GM18868 (cell line): ENCODE results near the gene EOLA2.
"Not testable (repeated sequence)": the region's sequence is repeated elsewhere in the genome, so short reads cannot be mapped to it uniquely, and the experiment has no call there.

ENCODE experiments used
- ATAC-seq: cut with Tn5 transposase; IDR thresholded peaks from one replicate; pipeline ENCODE4 v1.9.1; 2021; ENCODE audit warnings: mild to moderate bottlenecking, moderate library complexity; ENCODE audit not compliant: unreplicated experiment

EOLA2 gene

DNA sequence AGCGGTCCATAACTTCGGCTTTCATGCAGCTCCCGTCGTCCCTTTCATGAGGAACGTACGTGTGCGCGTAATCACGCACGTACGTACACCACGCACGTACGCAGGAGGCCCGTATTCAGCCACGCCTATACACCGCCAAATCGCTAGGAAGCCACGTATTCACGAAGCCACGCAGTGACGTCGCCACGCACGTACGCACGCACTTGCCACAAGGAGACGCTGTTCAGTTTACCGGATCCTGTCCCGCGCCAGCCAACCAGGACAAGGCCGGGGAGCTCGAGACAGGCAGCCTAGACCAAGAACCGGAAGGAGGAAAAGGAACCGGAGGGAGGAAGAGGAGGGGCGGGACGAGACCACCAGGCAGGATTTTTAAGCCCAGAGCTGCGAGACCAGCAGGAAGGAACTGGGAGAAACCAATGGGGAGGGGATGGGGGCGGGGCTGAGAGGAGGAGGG is at the start of gene EOLA2:
Gene EOLA2, minus strand, starts transcription at position 65 of the 454 bp plus-strand sequence. CDS start 4,617 bp downstream, outside the sequence.
- peak; percentile 73 for ATAC-seq

DNA sequence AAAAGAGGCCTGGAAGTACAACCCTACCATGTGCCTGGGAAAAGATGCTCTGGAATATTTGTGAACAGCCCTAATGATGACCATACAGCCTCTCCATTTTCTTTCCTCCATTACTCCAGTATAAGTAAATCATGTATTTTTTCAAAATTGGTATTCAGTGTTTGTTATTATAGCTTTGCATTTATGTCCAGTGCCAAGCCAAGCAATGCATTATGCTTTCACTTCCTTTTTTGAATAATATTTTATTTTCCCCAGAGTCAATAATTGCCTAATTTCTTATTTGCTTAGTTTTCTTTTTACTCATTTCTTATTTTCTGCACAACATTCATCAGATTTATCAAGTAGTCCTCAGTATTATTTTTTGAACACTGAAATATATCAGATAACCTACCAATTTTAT is 49.3 kb upstream of the EOLA2 start:
- peak; percentile 60 for ATAC-seq

DNA sequence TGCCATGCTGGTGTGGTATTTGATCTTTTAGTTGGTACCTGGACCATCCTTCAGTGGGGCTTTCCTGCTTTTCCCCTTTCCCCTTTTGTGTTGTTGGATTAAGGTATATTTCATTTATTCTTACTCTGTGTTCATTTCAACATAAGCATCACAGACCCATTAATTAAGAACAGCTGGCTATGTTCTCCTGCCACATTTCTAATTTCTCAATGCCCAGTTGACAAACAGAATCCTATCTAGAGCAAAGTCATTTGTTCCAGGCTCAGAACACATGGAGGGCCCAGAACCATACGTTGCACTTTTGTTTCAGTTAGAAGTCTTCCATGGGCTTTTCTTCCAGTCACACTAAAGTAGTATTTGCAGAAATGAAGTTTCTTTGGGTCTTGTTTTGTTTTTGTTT is 46.1 kb upstream of the EOLA2 start:
- no peak for ATAC-seq

DNA sequence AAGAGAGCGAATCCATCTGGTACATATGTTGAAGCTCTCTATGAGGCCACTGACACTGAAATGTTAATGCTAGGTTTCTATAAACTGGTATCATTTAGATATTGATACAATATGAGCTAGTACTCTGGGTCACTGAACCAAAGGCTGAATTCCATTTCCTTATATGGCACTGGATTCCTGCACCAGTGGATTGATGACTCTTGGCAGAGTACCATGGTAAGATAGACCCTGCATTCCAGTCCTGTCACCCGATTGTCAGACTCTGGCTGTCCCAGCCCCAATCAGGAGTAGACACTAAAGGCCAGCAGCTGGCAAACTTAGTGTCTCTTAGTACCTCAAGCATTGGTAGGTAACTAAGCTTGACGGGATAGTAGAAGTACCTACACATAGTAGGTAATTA is 44.0 kb upstream of the EOLA2 start:
- no peak for ATAC-seq

DNA sequence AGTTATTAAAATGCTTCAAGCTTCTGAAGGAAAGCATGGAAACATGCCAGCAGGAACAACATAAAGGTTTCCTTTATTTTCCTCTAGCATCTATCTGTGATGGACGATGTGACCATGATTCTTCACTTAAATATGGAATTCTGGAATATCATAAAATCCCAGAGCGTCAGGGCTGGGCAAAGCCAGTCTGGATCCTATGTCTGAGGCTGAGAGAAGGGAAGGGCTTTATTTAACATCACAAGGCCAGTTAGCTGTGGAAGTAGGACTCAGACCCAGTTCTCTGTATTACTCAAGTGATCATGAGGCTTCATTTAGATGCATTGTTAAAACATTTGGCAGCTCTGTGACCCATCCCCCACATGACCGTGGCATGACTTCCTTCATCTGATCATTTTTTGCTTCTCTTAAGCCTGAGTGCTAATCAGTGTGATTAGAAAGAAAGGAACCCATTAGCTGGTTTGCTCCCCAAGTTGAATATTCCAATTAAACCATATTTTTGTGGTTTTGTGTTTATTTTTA is 40.9 kb upstream of the EOLA2 start:
- ATAC-seq = no peak

DNA sequence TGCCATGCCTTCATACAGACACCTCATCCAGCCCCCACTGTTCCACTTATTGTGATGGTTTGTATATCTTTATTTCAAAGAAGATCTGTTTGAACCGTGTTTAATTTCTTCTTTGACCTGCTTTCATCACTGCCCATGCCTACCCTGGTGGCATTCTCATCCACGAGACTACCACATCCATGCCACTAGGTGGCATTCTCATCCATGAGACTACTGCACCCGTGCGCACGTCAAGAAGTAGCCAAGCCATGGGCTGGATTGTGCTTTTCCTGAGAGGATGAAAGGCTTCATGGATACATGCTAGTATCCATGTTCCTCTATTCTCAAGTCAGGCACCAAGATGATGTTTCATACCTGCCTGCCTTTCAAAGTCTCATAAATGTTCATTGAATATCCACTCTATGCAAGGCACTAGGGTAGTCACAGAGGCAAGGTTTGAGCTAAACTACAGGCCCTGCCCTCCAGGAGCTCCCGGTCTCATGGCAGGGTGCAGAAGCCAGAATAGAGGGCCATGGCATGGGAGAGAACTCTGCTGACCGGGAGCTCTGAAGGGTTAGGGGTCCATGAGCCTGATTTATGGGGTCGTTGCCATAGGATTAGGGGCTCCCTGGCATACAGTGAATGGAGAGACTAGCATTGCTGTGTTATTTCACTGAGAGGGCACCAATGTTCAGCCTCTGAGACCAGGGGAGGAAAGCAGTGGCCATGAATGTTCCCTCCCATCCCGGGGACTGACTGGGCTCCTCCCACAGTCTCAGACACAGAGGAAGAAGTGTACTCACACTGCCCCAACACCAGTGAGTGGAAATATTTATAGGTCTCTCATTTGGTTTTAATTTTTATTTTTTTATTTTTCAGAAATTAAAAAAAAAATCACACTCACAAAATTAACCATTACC is 24.8 kb upstream of the EOLA2 start:
- ATAC-seq = peak; percentile 67

DNA sequence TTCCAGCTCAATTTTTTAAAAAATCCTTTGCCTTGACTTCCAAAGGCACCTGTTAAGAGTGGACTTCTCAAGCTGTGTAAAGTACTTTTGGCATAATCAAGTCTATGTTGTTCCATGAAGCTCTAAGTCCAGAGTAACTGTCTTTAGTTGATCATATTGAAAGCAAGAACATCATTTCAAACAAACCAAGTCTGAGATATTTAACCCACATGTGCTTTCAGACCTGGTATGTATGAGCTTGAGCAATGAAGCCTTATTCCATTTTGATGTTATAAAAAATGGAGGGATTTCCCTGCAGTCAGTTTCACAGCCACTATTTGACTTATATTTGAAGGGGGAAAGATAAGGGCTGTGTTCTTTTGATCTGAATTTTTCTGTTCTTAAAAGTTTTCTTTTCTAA is 23.7 kb upstream of the EOLA2 start:
- no peak for ATAC-seq

DNA sequence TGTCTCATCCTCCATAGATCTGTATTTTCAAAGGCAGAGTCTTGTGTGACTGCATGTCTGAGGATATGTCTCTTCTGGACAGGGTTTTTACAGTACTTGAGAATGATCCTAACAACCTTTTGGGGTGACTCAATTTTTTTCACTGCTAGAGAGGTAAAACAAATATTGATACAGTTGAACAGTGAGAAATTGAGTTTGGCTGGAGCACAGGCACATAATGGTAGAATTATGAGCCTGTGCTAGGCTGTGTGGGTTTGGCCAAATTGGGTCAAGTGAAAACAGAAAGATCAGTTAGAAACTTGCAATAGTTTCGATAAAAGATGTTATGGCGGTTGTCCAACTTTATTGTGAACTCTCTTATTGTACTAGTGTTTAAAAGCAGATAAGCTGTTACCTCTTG is 23.3 kb upstream of the EOLA2 start:
- ATAC-seq = no peak

DNA sequence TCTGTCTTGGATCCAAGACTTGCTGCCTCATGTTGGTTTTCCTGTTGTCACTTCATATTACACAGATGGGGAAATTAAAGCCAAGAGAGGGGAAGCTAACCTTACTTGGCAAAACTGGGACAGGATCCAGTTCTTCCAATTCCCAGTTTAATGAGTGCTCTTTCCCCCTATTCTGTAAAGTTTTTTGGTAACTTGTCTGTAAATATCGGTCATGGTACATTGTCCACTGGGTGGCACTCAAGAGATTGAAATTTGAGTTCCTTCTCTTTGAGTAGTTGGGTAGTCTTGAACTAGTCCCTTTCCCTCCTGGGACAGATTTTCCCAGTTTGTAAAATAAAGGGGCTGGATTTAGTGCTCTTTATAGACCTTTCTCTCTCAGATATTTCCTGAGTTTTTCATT is 12.4 kb upstream of the EOLA2 start:
- ATAC-seq = no peak

DNA sequence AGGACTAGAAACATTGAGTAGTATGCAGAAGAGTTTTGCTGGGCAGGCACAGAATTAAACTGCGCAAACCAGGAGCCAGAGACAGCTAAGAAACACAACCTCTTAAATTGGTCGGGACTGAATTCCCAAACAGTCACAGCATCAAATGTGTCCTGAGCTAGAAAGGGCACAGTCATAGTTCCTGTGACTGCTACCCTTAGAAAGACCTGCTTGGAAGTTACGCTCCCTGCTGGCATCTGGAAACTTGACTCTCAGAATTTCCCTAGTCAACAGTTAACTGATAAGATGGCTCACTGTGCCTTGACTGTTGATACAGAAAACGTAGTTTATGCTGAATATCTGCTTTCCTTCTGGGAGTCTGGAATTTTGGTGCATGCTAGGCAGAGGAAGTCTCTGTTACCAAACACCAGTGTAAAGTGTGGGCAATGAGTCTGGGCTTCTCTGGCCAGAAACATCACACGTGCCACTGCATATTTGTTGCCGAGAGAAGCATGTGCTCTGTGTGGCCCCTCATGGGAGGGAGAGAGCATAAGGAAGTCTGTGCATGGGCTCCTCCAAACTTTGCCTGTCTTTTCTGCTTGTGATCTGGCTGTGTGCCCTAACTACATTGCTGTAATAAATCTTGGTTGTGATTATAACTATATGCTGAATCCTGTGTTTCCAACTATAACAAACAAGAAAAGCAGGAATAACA is 11.6 kb upstream of the EOLA2 start:
- no peak for ATAC-seq

DNA sequence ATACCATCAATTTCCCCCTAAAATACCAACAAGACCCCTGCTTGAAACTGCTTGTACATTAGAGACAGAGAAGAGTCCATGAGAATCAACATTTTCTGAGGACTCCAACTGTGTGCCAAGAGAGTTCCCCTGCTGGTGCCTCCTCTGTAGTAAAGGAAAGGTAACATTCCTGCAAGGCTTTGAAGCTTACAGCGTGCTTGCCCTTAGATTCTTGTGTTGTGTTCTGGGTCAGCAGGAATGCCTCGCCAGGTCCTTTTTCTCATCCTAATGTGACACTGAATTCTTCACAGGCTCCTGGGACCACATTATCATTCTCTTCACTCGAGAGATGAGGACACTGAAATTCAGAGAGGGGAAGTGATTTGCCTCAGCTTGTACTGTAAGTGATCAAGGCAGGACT is 9.7 kb upstream of the EOLA2 start:
- ATAC-seq = no peak

DNA sequence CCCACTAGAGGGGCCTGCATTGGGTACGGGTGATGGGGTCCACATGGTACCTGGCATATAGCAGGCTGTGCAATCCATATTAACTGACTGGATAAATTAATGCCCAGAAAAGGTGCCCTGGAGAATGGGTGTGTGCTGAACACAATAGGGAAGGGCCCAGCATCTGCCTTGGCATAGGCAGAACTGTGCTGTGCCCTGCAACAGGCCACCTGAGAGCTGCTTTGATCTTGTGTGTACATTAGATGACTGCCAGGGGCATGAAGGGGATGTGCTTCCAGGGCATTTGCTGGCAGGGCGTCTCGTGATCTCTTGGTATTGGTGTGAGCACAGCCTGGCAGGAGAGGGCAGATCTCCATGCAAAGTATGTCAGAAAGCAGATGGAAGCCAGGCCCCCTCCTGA is 8.6 kb upstream of the EOLA2 start:
- not testable (repeated sequence) for ATAC-seq

DNA sequence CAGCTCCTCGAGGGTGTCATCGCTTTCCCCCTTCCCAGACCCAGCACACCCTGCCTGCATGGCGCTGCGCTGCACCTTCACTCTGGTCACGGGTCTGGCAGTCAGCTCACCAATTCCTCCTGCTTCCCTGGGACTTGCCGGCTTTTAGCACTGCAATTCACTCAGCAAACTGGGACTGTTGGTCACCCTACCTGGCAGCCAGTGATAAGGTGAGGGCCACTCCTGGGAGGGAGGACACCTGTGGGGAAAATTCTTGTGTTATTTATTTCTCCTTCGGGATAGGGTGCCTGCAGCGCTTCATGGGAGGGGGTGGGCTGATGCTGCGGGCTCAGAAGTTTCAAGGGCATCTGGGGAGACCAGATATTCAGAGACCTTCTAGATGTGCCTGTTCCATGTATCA is 7.5 kb upstream of the EOLA2 start:
- not testable (repeated sequence) for ATAC-seq

DNA sequence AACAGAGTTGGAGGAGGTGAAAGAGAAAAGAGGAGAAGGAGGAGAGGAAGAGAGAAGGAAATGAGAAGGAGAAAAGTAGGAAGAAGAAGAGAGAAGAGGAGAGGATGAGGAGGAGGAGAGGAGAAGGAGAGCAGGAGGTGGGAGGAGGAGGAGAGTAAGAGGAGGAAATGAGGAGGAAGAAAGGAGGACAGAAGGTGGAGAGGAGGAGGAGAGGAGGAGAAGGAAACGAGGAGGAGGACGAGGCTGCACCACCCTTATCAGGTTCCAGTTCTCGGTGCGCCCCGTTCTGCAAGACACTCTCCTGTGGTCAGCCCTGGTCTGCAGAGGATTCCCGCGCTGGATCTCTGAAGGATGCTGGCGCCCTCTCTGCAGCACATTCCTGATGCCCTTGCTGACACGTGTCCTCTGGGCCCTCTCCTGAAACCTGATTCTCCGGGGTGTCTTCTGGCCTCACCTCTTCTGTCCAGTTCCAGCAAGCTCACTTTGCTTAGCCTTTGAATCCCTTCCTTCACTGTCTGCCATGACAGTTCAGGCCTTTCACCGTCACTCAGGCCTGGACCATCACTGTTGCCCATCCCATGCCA is 6.9 kb upstream of the EOLA2 start:
- not testable (repeated sequence) for ATAC-seq

DNA sequence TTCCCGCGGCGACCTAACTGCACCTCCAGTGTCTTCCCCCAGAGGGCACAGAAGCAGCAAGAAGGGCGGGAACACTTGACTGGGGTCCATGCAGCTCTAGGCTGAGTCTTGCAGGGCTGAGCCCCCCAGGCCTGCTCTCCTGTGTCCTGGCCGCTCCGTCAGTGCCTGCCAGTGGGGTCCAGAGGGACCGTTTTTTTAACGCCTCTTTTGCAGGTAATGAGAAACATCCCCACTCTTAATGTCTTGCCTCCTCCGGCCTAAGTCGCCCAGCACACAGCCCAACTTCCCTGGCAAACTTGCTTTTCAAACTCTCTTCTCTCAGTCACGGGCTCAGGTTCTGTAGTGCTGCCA is 2.4 kb upstream of the EOLA2 start:
- ATAC-seq = not testable (repeated sequence)

DNA sequence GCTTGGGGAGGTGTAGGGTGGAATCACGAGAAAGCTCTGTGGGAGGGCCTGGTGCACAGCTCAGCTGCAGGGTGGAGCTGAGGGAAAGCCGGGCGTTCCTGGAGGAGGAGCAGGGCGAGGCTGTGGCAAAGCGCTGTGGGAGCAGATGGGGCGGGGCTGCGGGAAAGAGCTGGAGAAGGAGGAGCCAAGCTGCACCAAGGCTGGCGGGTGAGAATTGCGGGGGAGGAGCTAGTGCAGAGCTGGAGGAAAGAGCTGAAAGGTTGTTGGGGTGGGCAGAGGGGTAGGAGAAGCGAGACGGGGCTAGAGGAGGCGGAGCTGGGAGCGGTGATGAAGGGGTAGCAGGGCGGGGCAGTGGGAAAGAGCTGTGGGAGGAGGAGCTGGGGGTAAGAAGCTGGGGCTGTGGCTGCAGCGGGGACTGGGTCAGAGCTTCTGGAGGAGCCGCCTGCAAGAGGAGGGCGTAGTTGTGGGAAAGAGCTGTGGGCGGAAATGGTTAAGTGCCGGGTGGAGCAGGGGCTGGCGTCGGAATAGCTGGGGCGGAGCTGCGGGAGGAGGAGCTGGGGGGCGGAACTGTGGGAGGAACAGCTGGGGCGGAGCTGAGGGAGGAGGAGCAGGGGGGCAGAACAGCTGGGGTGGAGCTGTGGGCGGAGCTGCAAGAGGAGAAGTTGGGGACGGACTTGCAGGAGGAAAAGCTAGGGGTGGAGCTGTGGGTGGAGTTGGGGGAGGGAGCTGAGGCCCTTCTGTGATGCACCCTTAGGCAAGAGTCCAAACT is 1.8 kb upstream of the EOLA2 start:
- peak; percentile 49 for ATAC-seq

DNA sequence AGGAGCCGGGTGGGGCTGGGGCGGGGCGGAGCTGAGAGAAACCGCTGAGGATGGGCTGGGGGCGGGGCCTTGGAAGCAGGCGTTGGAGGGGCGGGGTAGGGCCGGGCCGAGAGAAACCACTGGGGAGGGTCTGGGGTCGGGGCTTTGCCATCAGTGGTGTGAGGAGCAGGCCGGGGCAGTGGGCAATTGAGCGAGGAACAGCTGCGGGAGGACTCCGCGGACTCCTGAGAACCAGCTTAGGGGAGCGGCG is 1.3 kb upstream of the EOLA2 start:
- peak; percentile 7 for ATAC-seq

DNA sequence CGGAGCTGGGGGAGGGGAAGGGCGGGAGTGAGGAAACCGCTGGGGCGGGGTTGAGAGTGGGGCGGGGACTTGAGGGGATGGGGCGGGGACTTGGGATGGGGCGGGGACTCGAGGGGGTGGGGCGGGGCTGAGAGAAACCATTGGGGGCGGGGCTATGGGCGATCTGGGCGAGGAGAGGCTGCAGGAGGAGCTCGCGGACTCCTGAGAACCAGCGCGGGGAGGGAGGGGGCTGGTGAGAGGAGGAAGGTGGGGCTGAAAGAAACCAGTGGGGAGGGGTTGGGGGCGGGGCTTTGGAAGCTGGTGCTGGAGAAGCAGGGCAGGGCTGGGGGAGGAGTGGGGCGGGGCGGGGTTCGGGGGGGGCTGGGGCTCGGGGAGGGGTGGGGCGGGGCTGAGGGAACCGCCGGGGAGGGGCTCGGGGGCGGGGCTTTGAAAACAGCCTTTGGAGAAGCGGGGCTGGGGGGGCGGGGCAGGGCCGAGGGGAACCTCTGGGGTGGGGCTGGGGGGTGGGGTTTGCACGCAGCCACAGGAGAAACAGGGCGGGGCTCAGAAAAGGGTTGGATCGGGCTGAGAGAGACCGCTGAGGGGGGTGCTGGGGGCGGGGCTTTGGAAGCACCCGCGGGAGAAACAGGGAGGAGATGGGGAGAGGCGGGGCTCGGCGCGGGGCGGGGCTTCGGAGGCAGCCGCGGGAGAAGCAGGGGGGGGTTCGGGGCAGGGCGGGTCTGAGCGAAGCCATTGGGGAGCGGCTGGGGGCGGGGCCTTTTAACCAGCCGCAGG is 777 bp upstream of the EOLA2 start:
- peak; percentile 1 for ATAC-seq

DNA sequence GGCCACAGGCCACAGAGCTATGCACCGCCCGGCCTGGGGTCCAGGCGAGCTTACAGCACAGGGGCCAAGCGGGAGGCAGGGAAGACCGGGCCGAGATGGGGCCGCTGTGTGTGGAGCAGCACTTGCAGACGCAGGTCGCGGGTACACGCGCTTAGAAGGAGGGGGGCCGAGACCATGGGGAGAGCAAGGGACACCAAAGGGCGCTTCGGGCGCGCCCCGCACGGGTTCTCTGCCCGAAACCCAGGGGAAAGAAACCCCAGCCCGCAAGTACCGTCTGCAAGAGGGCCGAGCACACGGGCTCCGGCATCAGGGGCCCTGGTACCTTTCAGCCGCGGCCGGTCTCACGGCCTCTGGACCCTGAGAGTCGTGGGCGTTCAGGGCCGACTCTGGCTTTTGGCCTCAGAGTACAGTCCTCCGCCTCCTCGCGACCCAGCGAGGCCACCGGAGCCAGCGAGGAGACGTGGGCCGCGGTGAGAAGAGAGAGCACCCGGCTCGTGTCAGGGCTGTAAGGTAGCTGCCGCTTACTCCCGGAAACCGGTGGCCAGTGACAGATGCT is 342 bp downstream of the EOLA2 start:
- peak; percentile 0 for ATAC-seq

DNA sequence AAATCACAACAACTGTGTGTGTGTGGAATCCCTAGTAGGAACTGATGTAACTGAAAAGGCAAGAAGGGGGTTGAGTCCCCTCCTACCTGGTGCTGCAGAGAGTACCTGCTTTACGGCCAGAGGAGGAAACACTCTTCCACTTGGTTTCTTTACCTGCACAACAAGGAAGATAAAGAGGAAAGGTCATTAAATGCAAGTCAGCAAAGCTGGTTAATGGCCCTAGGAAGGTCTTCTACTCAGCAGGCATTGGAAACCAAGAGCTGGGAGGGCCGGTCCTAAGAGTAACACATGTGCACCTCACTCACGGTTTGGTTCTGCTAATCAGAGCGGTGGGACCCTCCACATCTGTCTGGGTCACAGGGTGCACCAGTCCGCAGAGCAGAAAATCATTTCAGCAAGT is 963 bp downstream of the EOLA2 start:
- not testable (repeated sequence) for ATAC-seq
